GM21447 (cell line): ENCODE results near the gene SMAD3.

ENCODE experiments used
- ATAC-seq: cut with Tn5 transposase; IDR thresholded peaks from one replicate; pipeline ENCODE4 v1.9.1; 2021; ENCODE audit not compliant: unreplicated experiment

Gene SMAD3

DNA sequence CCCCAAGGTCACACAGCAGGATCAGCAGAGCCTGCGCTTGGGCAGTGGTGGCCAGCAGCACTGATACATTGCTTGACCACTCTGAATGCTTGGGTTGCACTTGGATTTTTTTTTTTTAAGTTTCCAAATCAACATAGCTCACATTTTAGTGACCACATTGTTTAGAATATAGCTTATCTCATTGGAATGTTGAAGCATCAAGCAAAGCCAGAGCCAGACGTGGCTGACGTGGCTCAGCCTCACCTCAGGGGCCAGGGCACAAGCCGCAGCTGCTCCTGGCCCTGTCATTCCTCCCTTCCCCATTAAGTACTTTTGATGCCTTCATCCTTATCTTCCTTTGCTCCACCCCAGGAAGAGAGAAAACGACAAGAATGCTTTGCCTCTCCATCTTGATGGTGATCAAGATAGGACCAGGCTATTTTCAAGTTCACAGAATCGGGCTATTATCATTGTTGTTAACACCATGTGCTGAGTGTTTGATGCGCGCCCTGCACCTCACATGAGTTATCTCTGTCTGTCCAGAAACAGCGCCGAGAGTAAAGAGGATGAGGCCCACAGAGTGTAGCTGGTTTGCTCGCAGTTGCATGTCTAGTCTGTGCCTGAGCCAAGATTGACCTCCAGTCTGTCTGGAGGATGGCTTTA is 113.3 kb downstream of the SMAD3 start:
- no peak for ATAC-seq

DNA sequence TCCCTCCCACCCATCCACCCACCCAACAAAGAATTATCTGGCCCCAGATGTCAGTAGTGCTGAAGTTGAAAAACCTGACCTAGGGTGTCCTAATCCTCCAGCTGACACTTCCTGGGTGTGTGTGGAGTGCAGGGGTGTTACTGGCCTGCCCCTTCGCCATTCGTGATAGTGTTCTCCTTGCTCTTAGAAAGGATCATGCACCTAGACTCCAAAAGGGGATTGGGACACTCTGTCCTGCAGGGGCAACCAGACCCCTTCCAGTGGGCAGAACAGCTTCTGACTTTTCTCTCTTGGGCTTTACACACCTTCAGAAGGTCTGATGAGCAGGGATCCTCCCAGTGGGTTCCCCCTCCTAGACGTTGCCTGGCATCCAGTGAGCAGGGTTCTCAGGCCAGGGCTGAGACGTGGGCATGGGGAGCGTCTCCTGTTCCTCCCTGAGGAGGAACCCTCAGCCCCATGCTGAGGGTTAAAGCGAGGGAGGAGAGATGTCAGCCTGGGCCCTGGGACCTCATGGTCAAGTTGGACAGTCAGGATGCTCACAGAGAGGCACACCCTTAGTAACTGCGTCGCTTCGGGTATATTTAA is 114.1 kb downstream of the SMAD3 start:
- ATAC-seq: no peak

GRCh38 chr15:67180035-67180434 is 114.6 kb downstream of the SMAD3 start:
- ATAC-seq: no peak

DNA sequence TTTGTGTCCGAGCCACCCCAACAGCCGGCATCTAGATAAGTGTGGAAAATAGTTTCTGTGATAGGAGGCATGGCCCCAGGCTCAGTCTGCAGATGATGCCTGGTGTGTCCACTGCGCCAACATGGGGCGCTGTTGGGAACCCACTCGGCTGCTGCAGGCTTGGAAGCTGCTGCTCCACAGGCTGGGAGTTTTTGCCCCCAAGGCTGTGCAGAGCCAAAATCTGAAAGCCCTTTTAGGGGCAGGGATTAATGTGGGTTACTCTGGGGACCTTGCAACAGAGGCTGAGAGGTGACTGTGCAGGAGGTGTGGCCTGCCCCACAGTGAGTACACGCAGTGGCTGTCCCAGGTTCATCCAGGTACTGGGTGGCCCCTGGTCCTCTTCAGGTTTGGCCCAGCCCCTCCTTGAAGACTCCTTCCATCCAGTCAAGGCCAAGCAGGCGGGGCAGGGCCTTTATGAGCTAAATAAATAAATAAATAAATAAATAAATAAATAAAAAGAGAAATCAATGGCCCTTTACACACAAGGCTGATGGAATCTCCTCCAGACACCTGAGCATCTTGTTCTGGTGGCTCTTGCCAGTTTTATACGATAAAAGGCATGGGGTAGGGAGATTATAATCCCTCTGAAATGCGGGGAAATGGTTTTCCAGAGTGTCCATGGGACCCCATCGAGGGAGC is 115.3 kb downstream of the SMAD3 start:
- ATAC-seq: no peak

- ATAC-seq: no peak
Measured at GRCh38 chr15:67181221-67181639, 115.8 kb downstream of the SMAD3 start.

DNA sequence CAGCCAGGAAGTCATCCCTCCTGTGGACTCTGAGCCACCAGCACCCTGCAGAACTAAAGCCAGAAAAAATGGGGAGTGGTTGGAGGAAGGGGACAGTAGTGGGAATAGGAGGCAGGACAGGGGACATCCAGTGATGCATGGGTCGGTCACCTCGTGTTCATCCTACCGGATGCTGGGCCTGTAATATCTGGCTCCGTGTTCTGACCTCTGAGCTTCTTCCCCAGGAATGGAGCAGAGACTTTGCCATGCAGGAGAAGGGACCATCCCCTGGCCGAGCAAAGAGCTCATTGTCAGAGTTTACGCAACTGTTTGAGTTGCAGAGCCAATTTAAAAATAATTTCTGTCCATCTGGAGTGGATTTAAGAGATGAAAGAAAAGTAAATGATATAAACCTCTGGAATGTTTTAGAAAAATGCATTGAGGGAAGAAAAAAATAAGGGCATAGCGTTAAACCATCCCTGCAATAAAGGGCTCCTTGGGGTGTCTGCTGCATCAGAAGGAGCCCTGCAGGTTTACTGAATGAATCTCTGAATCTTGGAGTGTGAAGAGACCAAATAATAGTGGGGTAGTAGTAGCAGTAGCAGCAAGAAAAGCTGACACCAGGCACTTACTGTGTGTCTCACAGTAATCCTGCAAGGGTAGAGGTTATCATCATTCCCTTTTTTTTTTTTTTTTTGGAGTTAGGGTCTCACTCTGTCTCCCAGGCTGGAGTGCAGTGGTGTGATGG is 118.2 kb downstream of the SMAD3 start:
- ATAC-seq: no peak

- no peak for ATAC-seq
Measured at GRCh38 chr15:67184208-67184925, 119.0 kb downstream of the SMAD3 start.

GRCh38 chr15:67185051-67185450 is 119.6 kb downstream of the SMAD3 start:
- no peak for ATAC-seq

DNA sequence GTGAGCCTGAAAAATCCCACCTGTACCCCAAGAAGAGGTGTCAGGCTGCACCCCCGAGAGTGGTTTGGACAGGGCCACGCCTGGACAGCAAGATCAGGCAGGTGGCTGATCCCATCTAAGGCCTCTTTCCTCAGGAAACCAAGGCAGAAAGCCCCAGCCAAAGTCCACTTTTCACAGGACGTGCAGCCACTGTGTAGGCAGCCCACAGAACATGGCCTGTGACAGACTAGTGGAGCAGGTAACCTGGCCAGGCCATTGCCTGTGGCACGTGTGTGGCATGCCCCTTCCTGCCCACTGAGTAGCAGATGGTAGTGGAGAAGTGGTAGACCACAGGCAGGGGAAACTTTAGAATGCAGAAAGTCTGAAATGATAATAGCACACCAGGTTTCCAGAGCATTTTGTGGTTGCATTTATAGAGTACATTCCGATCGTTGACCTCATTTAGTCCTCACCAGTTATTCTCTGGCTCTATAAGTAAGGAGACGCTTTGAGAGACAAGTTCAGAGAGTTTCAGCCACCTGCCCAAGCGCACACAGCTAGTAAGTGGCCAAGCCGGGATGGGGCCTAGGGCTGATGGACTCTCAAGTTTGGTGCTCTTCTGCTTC is 120.3 kb downstream of the SMAD3 start:
- ATAC-seq: no peak

DNA sequence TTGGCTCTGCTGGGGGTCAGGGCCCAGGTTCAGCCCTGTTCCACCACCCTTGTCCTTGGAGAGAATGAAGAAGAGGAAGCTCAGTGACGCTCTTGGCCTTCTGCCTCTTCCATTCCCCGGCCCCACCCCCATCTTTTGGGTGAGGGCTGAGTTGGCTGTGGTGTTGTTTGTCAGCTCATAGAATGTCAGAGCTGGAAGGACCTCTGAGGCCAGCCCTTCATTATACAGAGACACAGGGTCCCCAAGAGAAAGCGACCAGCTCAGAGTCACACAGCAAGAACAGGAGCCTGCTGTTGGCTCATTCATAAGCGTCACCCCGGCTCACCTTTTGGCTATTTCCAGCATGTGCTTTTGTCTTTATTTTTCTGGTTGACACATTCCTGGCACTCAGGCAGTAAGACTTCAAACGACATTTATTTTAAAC is 120.8 kb downstream of the SMAD3 start:
- ATAC-seq: no peak

DNA sequence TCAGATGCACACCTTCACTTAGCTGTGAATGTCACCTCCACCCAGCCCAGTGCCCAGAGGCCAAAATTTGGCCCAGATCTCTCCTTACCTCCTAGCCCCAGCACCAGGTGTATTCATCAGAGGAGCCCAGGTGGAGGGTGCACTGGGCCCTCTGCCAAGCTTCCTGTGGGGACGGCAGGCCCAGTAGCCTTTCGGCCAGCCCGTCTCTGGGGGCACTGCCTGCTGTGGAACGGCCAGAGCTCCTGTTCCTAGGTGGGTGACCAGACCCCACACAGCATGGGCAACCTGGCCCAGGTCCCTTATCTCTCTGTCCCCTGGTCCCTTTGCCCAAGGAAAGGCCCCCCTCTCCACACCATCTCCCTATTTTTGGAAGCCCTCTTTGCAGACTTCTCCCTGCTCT is 121.3 kb downstream of the SMAD3 start:
- no peak for ATAC-seq

DNA sequence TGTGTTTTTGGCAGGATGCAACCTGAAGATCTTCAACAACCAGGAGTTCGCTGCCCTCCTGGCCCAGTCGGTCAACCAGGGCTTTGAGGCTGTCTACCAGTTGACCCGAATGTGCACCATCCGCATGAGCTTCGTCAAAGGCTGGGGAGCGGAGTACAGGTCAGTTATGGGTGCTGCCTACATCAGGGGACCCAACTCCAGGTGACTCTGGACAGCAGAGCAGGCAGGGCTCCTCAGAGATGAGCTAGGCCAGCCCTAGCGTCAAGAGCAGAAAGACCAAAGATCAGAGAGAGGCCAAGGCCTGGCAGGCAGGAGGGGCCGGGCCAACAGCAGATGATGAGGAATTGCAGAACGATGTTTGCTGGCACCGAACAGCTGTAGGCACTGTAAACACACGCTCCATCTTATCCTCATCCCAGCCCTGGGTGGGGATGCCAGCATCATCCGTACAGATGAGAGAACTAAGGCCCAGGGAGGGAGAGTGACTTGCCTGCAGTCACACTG is 122.0 kb downstream of the SMAD3 start:
- no peak for ATAC-seq

- ATAC-seq: no peak
Measured at GRCh38 chr15:67188551-67189218, 123.3 kb downstream of the SMAD3 start.

GRCh38 chr15:67189326-67190051 is 124.1 kb downstream of the SMAD3 start:
- ATAC-seq: no peak

DNA sequence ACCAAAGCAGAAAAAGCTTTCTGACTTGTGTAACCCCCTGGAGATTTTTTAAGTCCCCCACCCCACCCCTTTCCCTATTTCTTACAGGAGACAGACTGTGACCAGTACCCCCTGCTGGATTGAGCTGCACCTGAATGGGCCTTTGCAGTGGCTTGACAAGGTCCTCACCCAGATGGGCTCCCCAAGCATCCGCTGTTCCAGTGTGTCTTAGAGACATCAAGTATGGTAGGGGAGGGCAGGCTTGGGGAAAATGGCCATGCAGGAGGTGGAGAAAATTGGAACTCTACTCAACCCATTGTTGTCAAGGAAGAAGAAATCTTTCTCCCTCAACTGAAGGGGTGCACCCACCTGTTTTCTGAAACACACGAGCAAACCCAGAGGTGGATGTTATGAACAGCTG is 124.9 kb downstream of the SMAD3 start:
- no peak for ATAC-seq

DNA sequence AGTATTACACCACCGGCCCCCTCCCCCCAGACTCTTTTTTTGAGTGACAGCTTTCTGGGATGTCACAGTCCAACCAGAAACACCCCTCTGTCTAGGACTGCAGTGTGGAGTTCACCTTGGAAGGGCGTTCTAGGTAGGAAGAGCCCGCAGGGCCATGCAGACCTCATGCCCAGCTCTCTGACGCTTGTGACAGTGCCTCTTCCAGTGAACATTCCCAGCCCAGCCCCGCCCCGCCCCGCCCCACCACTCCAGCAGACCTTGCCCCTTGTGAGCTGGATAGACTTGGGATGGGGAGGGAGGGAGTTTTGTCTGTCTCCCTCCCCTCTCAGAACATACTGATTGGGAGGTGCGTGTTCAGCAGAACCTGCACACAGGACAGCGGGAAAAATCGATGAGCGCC is 125.4 kb downstream of the SMAD3 start:
- no peak for ATAC-seq

DNA sequence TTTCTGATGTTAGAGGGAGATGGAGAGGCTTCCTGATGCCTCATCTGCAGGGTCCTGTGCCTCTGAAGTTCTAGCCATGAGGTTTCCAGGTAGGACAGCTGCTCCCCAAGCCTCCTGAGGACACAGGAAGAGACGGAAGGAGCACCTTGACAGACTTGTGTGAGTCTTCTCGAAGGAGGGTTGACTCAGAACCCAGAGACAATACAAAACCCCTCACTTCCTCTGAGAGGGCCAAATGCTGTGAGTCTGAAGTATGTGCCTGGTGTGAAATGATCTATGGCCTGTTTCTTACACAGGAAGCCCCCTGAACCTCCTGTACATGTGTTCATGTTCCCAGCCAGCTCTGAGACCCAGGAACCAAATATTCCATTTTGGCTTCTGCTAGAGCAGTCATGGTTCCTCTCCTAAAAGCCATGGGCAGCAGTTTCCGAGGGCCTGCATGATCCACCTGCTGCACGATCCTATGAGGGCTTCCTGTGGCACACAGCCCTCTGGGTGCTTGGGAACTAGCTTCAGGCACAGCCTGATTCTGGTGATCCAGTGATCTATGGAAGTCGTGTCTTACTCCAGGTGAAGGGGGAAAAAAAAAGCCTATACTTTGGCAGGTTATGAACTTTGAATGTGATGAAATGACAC is 126.9 kb downstream of the SMAD3 start:
- no peak for ATAC-seq

DNA sequence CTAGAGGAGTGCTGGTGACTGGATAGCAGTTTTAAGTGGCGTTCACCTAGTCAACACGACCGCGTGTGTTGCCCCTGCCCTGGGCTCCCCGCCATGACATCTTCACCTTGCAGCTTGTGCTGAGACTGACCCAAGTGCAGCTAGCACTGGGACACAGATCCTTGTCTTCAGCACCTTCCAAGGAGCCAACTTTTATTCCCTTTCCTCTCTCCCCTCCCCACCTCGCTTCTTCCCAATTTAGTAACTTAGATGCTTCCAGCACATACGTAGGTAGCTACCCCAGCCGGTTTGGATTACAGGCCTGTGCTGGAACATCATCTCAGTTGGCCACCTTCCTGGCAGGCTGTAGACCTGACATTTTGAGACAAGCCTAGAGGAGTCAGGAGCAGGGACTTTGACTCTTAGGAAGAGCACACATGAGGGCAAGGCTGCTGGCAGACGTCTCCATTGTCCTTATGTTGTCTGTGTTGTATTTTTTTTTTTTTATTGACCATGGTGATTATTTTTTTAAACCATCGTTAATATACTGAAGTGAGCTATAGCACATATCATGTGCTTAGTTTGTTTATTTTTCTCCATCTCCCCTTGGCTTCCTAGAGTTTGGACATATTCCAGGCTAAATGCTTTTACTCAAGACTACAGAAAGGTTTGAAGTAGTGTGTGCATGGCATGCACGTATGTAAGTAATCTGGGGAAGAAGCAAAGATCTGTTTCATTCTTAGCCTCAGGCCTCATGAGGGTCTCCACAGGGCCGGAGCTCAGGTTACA is 128.0 kb downstream of the SMAD3 start:
- no peak for ATAC-seq
